Right lobe of liver (tissue), 6 donors: ENCODE measurements around the gene C11orf52. TPM values are rescaled to one million over a fixed set of nuclear protein-coding genes. Genes with fewer than 3 reads are reported as not detected.

ENCODE experiments used
- ATAC-seq, 4 donors: fragments of 200-7000 bp; cut with Tn5 transposase; one replicate each; pipeline ENCODE4 v1.9.1; 2020; ENCODE audit warnings: mild to moderate bottlenecking in 4 of 4, moderate library complexity in 4 of 4
- DNase-seq, 3 donors: peaks; one replicate each; pipeline ENCODE4 v3.0.0-alpha.2; 2020
- H3K27ac ChIP-seq, 3 donors: fragments of 200-600 bp; one replicate each; pipeline ENCODE4 v1.8.0; 2022
- H3K27me3 ChIP-seq, 2 donors: fragments of 200-600 bp; one replicate each; pipeline ENCODE4 v1.8.0; 2022
- H3K36me3 ChIP-seq, 4 donors: fragments of 200-600 bp; sonication (generic) in 1 of 4; one replicate each; pipeline versions ENCODE4 v1.5.1 to v1.8.0; 2017 to 2022; ENCODE audit warnings: control low read depth in 1 of 4
- H3K4me1 ChIP-seq, 4 donors: fragments of 200-600 bp; sonication (generic) in 1 of 4; one replicate each; pipeline versions ENCODE4 v1.5.1 to v1.8.0; 2017 to 2022; ENCODE audit warnings: control low read depth in 1 of 4
- H3K4me3 ChIP-seq, 3 donors: fragments of 200-600 bp; one replicate each; pipeline ENCODE4 v1.8.0; 2022
- H3K9me3 ChIP-seq, 4 donors: fragments of 200-600 bp; sonication (generic) in 1 of 4; one replicate each; pipeline versions ENCODE4 v1.5.1 to v1.8.0; 2017 to 2022; ENCODE audit warnings: control low read depth in 1 of 4
- POLR2A ChIP-seq: fragments of 450-650 bp; IDR thresholded peaks from one replicate; pipeline ENCODE4 v1.6.1; 2017; ENCODE audit warnings: antibody characterized with exemption, mild to moderate bottlenecking
- WGBS: methylation state at CpG from one replicate; pipeline ENCODE4 v1.1.6; 2018; ENCODE audit warnings: low coverage, low lambda C conversion rate; ENCODE audit not compliant: insufficient coverage; ENCODE audit errors: missing lambda C conversion rate; 5-methylcytosine and 5-hydroxymethylcytosine counted together
- intact Hi-C, 2 donors: fragments of 100-400 bp; cut with DNase I; formaldehyde crosslinking; loops; one replicate each; pipeline versions ENCODE4 v1.11.2 to v1.14.1; 2022
- total RNA-seq, 6 experiments: library from RNA; depleted of rRNA in 2 of 6; stranded (reverse); fragments of >200 nt in 2 of 6; fragmentation: NEBNext Ultra II Directional in 3 of 6; extraction: Animal tissue kit (Norgen Biotek cat#: 25700) in 3 of 6; gene quantifications; one replicate each; pipeline versions ENCODE4 v1.1.0 to v1.2.4, GENCODE V29; 2016 to 2023
- TF ChIP-seq, protein P1 (sequence below), 4 donors: fragments of 200-600 bp in 3 of 4; fragments of 450-650 bp in 1 of 4; IDR thresholded peaks; one replicate each; pipeline versions ENCODE4 v1.5.1 to v1.8.0; 2016 to 2022; ENCODE audit warnings: antibody characterized with exemption in 4 of 4, mild to moderate bottlenecking in 2 of 4
- donor health status: DM: no; HTN: yes; CAD: no.
- donor health status: DM: no; HTN: no; CAD: no.
- donor health status: DM: no; HTN: no; CAD: no.
- donor health status: DM: no; HTN: yes; CAD: no.
- donor health status: DM: no; HTN: yes; CAD: no.

Gene C11orf52
- total RNA-seq, 6 experiments from 2014 or later, result 6.4 to 12.6 (median 10.3) TPM

DNA sequence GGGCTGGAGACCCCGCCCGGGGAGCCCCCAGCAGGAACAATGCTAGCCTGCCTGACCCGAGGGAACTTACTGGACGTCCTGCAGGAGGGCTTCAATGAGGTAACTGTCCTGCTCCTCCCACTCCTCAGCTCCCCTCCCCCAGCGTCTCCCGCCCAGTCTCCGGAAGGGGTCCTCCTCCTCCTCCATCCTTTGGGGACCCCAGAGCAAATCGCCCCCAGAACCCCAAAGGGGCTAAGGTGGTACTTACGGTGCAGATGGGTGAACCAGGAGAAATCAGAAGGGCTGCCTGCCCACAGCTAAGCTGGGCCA, 18.7 kb downstream of the C11orf52 start:
- ATAC-seq (peak in 1 of 4 donors; percentile 13), DNase-seq (no peak)
- peaks cover 0 to 53% (median 17%) of the 10 kb centered on the region in 4 donors for H3K4me1 ChIP-seq
- H3K27ac ChIP-seq, result peak overlapping the region; percentile 16 to 92 (median 79)
- intact Hi-C loops, result loop anchor here in 1 of 2 donors (10.0 kb wide), 1 partner anchor 47 kb away; no protein-coding TSS in a partner anchor
- H3K4me3 ChIP-seq, result peak overlapping the region; percentile 53 to 75 (median 71)
- 5% methylated on average over 4 of the region's 9 CpGs for WGBS
- no peaks in the 10 kb centered on the region for H3K36me3 ChIP-seq
- no peaks in the 10 kb centered on the region for H3K27me3 ChIP-seq
- no peaks in the 10 kb centered on the region for H3K9me3 ChIP-seq
- TF ChIP-seq, protein P1, sequence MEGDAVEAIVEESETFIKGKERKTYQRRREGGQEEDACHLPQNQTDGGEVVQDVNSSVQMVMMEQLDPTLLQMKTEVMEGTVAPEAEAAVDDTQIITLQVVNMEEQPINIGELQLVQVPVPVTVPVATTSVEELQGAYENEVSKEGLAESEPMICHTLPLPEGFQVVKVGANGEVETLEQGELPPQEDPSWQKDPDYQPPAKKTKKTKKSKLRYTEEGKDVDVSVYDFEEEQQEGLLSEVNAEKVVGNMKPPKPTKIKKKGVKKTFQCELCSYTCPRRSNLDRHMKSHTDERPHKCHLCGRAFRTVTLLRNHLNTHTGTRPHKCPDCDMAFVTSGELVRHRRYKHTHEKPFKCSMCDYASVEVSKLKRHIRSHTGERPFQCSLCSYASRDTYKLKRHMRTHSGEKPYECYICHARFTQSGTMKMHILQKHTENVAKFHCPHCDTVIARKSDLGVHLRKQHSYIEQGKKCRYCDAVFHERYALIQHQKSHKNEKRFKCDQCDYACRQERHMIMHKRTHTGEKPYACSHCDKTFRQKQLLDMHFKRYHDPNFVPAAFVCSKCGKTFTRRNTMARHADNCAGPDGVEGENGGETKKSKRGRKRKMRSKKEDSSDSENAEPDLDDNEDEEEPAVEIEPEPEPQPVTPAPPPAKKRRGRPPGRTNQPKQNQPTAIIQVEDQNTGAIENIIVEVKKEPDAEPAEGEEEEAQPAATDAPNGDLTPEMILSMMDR (IDR thresholded peaks at IDR 0.05), result no peak
- TF ChIP-seq POLR2A, result no peak

DNA sequence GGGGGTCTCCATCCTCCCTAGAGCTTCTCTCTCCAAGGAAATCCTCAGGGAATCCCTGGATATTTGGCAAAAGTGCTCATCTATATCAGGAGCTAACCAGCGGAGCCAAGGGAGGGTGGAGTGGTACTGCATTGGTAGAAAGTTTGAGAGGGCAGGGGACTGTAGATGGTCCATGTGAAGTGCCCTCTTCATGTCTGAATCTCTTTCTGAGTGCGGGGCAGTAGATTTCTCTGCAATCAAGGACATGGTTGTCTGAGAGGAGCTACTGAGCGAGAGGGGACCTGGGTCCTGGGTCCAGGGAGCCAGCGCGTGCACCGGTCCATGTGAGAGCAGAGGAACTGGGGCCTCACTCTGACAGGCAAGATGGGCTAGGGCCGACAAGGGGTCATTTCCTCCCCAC, 19.1 kb downstream of the C11orf52 start:
- no peak for DNase-seq
- no peak for ATAC-seq
- intact Hi-C loops, result loop anchor here in 1 of 2 donors (10.0 kb wide), 1 partner anchor 47 kb away; no protein-coding TSS in a partner anchor
- H3K27me3 ChIP-seq, result no peaks in the 10 kb centered on the region
- 52% methylated on average over 4 of the region's 7 CpGs for WGBS
- H3K4me1 ChIP-seq, result peaks cover 0 to 53% (median 17%) of the 10 kb centered on the region in 4 donors
- peak overlapping the region in 2 of 3 donors; percentile 53 to 75 for H3K4me3 ChIP-seq
- H3K9me3 ChIP-seq, result no peaks in the 10 kb centered on the region
- no peaks in the 10 kb centered on the region for H3K36me3 ChIP-seq
- no peak for TF ChIP-seq POLR2A
- TF ChIP-seq, protein P1 (IDR thresholded peaks at IDR 0.05), result no peak
- peak overlapping the region in 1 of 3 donors; percentile 92 for H3K27ac ChIP-seq

DNA sequence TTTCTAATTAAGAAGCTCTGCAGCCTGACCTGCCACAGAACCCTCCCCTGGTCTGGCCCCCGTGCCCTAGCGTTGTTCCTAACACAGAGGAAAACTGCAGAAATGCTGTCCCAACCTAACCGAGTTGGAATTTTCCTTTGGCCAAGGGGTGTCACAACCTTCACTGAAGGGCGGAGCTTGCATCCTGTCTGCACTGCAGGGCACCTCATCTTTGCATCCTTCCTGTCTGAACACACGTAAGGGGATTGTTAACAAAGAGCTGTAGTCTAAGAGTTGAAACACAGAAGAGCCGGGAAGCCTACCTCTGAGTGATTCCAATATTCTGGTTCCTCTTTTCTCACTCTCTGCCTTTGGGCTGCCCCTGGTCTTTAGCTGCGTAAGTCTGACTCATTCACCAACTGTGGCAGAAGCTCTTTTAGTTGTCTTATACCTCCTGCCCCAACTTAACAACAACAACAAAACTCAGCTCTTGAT, 20.0 kb downstream of the C11orf52 start:
- intact Hi-C loops, result loop anchor here in 1 of 2 donors (10.0 kb wide), 1 partner anchor 46 kb away; no protein-coding TSS in a partner anchor
- no peaks in the 10 kb centered on the region for H3K36me3 ChIP-seq
- ATAC-seq, result no peak
- H3K27me3 ChIP-seq, result no peaks in the 10 kb centered on the region
- H3K9me3 ChIP-seq, result no peaks in the 10 kb centered on the region
- 18% methylated on average over 6 of the region's 7 CpGs for WGBS
- peak overlapping the region in 1 of 3 donors; percentile 92 for H3K27ac ChIP-seq
- H3K4me3 ChIP-seq, result no peak overlapping the region
- no peak for DNase-seq
- TF ChIP-seq, protein P1 (IDR thresholded peaks at IDR 0.05), result no peak
- TF ChIP-seq POLR2A, result no peak
- H3K4me1 ChIP-seq, result peaks cover 0 to 51% (median 14%) of the 10 kb centered on the region in 4 donors

DNA sequence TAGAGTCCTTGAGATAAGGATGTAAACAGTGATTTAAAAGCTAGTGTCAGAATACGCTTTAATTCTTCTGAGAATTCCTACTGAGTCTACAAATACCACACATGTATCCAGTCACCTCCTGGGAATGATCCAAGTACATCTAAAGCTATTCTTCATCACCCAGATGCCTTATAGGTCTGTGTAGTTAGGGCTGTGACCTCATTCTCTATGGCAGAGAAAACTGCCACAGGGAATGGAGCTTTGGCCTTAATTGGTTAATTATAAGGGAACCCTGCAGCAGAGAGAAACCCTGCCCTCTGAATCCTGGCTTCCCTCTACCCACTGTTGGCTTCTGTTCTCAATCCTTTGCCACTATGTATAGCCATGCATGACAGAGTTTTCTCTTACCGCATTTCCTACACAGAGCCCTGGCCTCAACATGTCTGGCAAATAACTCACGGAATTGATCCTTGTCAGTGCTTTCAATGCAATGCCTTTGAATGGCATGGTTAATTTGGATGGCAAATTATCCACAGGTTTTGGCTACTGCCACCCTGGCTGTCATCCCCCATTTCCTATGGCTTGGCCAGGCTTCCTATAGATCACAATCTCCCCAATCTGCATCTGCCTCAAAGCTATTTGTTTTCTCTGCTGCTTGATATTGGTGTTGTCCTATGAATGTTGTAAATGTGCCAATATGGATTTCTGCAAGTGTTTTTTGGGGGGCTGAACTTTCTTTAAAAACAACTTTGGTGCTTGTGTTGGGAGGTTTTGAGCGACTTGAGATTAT, 21.3 kb downstream of the C11orf52 start:
- Histone ChIP-seq H3K9me3 (no peaks in the 10 kb centered on the region), H3K4me3 (no peak overlapping the region), H3K4me1 (peaks cover 0 to 38% (median 7%) of the 10 kb centered on the region in 4 donors), H3K27me3 (no peaks in the 10 kb centered on the region), H3K27ac (no peak overlapping the region), H3K36me3 (no peaks in the 10 kb centered on the region)
- no peak for DNase-seq
- intact Hi-C loops, result loop anchor here in 1 of 2 donors (10.0 kb wide), 1 partner anchor 45 kb away; no protein-coding TSS in a partner anchor
- TF ChIP-seq POLR2A, result no peak
- TF ChIP-seq, protein P1 (IDR thresholded peaks at IDR 0.05), result no peak
- ATAC-seq, result no peak
- WGBS, result 79% methylated on average over 4 of the region's 4 CpGs
